Neural crest cell (in vitro differentiated cells): ENCODE measurements around the gene CLPTM1L. TPM values are rescaled to one million over a fixed set of nuclear protein-coding genes. Genes with fewer than 3 reads are reported as not detected.

ENCODE experiments used
- DNase-seq: peaks from one replicate; pipeline ENCODE4 v3.0.0; 2021; ENCODE audit warnings: low read depth, mixed read lengths, low spot score
- H3K27ac Mint-ChIP-seq: one replicate; pipeline ENCODE4 v1.8.0; 2021; ENCODE audit warnings: mild to moderate bottlenecking, mixed read lengths; ENCODE audit not compliant: unreplicated experiment
- H3K27me3 Mint-ChIP-seq: 2 replicates; pipeline ENCODE4 v1.8.0; 2021; ENCODE audit warnings: low read depth, mild to moderate bottlenecking, mixed read lengths
- H3K36me3 Mint-ChIP-seq: 2 replicates; pipeline ENCODE4 v1.8.0; 2021; ENCODE audit warnings: low read depth, mild to moderate bottlenecking, mixed read lengths
- H3K4me1 Mint-ChIP-seq: 2 replicates; pipeline ENCODE4 v1.8.0; 2021; ENCODE audit warnings: mixed read lengths
- H3K4me3 Mint-ChIP-seq: one replicate; pipeline ENCODE4 v1.8.0; 2021; ENCODE audit warnings: mild to moderate bottlenecking, mixed read lengths
- H3K9me3 Mint-ChIP-seq: 2 replicates; pipeline ENCODE4 v1.8.0; 2021; ENCODE audit warnings: mixed read lengths
- CTCF ChIP-seq: fragments of 200-600 bp; sonication (generic); conservative IDR thresholded peaks from 2 replicates; pipeline ENCODE4 v1.5.0; 2021; ENCODE audit warnings: antibody characterized with exemption, mild to moderate bottlenecking
- total RNA-seq: library from RNA; stranded (reverse); gene quantifications from 2 replicates; pipeline ENCODE4 v1.2.1, GENCODE V29; 2021

The CLPTM1L gene
- total RNA-seq, 1 donor from 2014 or later, result 103 TPM

GRCh38 chr5:1357946-1358725 lies 13.2 kb upstream of the CLPTM1L start:
- TF ChIP-seq CTCF, result no peak
- no peaks in the 10 kb centered on the region for H3K36me3 Mint-ChIP-seq
- peaks cover 3% of the 10 kb centered on the region for H3K4me1 Mint-ChIP-seq
- H3K27me3 Mint-ChIP-seq, result peaks cover 23% of the 10 kb centered on the region
- no peak overlapping the region for H3K4me3 Mint-ChIP-seq
- H3K9me3 Mint-ChIP-seq, result no peaks in the 10 kb centered on the region
- no peak overlapping the region for H3K27ac Mint-ChIP-seq
- DNase-seq, result no peak

GRCh38 chr5:1356873-1357787 lies 12.2 kb upstream of the CLPTM1L start:
- Mint-ChIP-seq H3K4me1 (peaks cover 4% of the 10 kb centered on the region), H3K27ac (no peak overlapping the region), H3K27me3 (peaks cover 24% of the 10 kb centered on the region), H3K36me3 (no peaks in the 10 kb centered on the region), H3K9me3 (no peaks in the 10 kb centered on the region), H3K4me3 (no peak overlapping the region)
- no peak for TF ChIP-seq CTCF
- DNase-seq, result no peak

- no peak for TF ChIP-seq CTCF
- Mint-ChIP-seq H3K36me3 (no peaks in the 10 kb centered on the region), H3K4me3 (no peak overlapping the region), H3K27ac (no peak overlapping the region), H3K9me3 (no peaks in the 10 kb centered on the region), H3K4me1 (peaks cover 4% of the 10 kb centered on the region), H3K27me3 (peaks cover 25% of the 10 kb centered on the region)
- no peak for DNase-seq
These were observed 9.7 kb upstream of the CLPTM1L start for GRCh38 chr5:1354576-1354975.

GRCh38 chr5:1352231-1353219 lies 7.6 kb upstream of the CLPTM1L start:
- H3K27me3 Mint-ChIP-seq, result peaks cover 25% of the 10 kb centered on the region
- no peak for DNase-seq
- H3K9me3 Mint-ChIP-seq, result no peaks in the 10 kb centered on the region
- peaks cover 4% of the 10 kb centered on the region for H3K4me1 Mint-ChIP-seq
- H3K27ac Mint-ChIP-seq, result no peak overlapping the region
- TF ChIP-seq CTCF, result no peak
- peak overlapping the region; percentile 3 for H3K4me3 Mint-ChIP-seq
- no peaks in the 10 kb centered on the region for H3K36me3 Mint-ChIP-seq

- peaks cover 4% of the 10 kb centered on the region for H3K4me1 Mint-ChIP-seq
- H3K27me3 Mint-ChIP-seq, result peaks cover 25% of the 10 kb centered on the region
- no peak for DNase-seq
- no peaks in the 10 kb centered on the region for H3K9me3 Mint-ChIP-seq
- no peak for TF ChIP-seq CTCF
- no peaks in the 10 kb centered on the region for H3K36me3 Mint-ChIP-seq
- no peak overlapping the region for H3K4me3 Mint-ChIP-seq
- H3K27ac Mint-ChIP-seq, result no peak overlapping the region
These were observed 6.3 kb upstream of the CLPTM1L start for GRCh38 chr5:1351156-1351555.
